ENCODE results near the gene RXRA.

DNA sequence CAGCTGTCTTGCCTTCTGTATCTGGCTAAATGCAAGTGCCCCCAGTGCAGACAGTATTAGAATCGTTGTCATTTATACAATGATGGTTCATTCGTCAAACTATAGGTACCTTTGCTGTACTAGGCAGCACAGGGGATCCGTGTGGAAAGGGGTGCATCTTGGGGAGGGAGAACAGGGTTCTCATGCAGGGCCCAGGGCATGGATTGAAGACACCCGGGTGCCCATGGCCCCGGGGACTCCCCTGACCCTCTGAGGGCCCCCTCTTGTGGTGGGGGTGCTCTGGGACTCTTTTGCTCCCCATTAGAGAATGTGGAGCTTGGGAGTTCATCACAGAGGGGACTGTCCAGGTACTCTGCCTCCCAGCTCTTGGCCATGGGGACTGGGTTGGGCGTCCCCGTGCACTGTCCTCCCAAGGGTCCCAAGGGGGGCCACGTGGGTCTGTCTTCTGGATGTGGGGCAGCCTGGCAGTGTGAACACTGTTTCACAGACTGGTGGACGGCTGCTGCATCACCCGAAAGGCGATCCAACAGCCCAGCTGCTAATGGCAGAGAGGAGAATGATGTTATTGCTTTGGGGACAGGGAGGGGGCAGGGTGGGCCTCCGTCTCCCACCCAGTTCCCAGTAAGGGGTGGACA is 36.9 kb upstream of the RXRA start:
- TF ChIP-seq TARDBP (IDR thresholded peaks at IDR 0.05) (no peak), SP1 (IDR thresholded peaks at IDR 0.05) (no peak), FOXM1 (IDR thresholded peaks at IDR 0.05; ENCODE audit: borderline replicate concordance) (no peak), BHLHE40 (IDR thresholded peaks at IDR 0.05; ENCODE audit: borderline replicate concordance) (no peak), SUZ12 (IDR thresholded peaks at IDR 0.05) (no peak), ELF4 (IDR thresholded peaks at IDR 0.05) (no peak), FOXK2 (IDR thresholded peaks at IDR 0.05) (no peak), CTBP1 (IDR thresholded peaks at IDR 0.05; ENCODE audit: borderline replicate concordance) (no peak), ARNT (IDR thresholded peaks at IDR 0.05) (no peak), ZNF384 (IDR thresholded peaks at IDR 0.05) (no peak), NFRKB (IDR thresholded peaks at IDR 0.05) (no peak), HDGF (IDR thresholded peaks at IDR 0.05; ENCODE audit: borderline replicate concordance) (no peak)
- TF ChIP-seq, protein P1, sequence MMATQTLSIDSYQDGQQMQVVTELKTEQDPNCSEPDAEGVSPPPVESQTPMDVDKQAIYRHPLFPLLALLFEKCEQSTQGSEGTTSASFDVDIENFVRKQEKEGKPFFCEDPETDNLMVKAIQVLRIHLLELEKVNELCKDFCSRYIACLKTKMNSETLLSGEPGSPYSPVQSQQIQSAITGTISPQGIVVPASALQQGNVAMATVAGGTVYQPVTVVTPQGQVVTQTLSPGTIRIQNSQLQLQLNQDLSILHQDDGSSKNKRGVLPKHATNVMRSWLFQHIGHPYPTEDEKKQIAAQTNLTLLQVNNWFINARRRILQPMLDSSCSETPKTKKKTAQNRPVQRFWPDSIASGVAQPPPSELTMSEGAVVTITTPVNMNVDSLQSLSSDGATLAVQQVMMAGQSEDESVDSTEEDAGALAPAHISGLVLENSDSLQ (IDR thresholded peaks at IDR 0.05), result no peak
